ENCODE data around the gene RHEBL1.

RHEBL1 gene

DNA sequence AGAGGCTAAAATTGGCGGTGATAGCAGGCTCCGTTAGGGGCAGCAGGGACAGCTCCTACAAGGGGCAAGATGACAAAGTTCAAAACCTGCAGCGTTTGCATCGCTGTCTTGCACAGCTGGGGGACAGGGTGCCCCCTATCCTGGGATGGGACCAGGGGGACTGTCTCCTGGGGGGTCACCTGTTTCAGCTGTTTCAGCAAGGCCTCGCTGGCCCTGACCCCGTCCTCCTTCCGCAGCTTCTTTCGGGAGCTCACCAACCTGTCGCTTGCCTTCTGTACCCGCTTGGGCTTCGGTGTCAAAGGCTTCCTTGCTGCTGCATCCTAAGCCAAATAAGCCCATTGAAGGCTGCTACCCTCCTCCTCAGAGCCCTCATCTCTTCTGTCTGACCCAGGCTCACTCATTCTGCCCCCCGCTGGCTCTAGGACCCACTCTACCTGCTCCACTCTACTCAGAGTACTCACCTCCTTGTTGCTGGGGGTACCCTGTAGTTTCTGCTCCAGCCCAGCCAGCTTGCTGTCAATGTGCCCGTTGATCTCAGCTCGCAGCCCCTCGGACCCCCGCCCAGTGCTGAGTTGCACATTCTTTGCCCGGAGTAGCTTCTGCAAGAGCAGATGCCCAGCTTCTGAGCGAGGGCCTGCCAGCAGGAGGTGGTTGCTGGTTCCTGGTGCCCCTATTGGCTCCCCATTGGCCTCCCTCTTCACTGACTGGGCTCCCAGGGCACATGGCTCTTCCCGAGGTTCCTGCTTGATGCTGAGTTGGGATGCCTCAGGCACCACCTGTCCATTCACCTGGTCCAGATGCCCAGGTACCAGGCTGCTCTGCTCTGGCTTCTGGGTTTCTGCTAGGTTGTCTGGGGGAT, 38.8 kb downstream of the RHEBL1 start:
- TF ChIP-seq, protein P1, sequence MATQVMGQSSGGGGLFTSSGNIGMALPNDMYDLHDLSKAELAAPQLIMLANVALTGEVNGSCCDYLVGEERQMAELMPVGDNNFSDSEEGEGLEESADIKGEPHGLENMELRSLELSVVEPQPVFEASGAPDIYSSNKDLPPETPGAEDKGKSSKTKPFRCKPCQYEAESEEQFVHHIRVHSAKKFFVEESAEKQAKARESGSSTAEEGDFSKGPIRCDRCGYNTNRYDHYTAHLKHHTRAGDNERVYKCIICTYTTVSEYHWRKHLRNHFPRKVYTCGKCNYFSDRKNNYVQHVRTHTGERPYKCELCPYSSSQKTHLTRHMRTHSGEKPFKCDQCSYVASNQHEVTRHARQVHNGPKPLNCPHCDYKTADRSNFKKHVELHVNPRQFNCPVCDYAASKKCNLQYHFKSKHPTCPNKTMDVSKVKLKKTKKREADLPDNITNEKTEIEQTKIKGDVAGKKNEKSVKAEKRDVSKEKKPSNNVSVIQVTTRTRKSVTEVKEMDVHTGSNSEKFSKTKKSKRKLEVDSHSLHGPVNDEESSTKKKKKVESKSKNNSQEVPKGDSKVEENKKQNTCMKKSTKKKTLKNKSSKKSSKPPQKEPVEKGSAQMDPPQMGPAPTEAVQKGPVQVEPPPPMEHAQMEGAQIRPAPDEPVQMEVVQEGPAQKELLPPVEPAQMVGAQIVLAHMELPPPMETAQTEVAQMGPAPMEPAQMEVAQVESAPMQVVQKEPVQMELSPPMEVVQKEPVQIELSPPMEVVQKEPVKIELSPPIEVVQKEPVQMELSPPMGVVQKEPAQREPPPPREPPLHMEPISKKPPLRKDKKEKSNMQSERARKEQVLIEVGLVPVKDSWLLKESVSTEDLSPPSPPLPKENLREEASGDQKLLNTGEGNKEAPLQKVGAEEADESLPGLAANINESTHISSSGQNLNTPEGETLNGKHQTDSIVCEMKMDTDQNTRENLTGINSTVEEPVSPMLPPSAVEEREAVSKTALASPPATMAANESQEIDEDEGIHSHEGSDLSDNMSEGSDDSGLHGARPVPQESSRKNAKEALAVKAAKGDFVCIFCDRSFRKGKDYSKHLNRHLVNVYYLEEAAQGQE (IDR thresholded peaks at IDR 0.05; ENCODE audit: insufficient read depth in 1 of 2, low read depth in 2 of 2, low read length in 2 of 2): no peak
- peak; percentile 20; the same call in 1 of the 2 replicates for TF ChIP-seq POLR2AphosphoS5 (IDR thresholded peaks at IDR 0.05; ENCODE audit: low read depth, low read length)

DNA sequence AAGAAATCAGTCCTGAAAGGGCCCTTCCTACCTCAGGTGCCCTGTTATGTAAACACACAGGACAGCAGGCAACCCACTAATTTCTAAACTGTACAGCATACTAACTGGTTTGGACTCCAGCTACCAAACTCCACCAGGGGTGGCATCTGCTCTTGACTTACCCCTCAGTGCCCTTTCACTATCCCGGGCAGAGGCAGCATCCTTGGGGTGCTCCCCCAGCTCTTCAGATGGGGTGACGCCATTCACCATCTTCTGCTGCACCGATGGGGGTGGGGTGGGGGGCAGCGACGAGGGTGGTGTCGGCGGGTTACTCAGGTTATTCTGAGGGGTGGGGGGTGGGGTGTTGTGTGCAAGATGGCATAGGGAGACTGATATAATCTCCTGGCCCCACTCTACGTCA, 39.7 kb downstream of the RHEBL1 start:
- no peak for TF ChIP-seq POLR2AphosphoS5 (IDR thresholded peaks at IDR 0.05; ENCODE audit: low read depth, low read length)
- no peak for TF ChIP-seq FOXP2 (optimal IDR thresholded peaks at IDR 0.05; ENCODE audit: borderline replicate concordance, extremely low read depth, extremely low read length, insufficient read depth)
- no peak for TF ChIP-seq TAF1 (IDR thresholded peaks at IDR 0.05; ENCODE audit: borderline replicate concordance, insufficient read depth, low read length)
- TF ChIP-seq, protein P1 (IDR thresholded peaks at IDR 0.05; ENCODE audit: insufficient read depth in 1 of 2, low read depth in 2 of 2, low read length in 2 of 2): no peak
- TF ChIP-seq SIN3A (IDR thresholded peaks at IDR 0.05; ENCODE audit: borderline replicate concordance, insufficient read depth, low read length): no peak

DNA sequence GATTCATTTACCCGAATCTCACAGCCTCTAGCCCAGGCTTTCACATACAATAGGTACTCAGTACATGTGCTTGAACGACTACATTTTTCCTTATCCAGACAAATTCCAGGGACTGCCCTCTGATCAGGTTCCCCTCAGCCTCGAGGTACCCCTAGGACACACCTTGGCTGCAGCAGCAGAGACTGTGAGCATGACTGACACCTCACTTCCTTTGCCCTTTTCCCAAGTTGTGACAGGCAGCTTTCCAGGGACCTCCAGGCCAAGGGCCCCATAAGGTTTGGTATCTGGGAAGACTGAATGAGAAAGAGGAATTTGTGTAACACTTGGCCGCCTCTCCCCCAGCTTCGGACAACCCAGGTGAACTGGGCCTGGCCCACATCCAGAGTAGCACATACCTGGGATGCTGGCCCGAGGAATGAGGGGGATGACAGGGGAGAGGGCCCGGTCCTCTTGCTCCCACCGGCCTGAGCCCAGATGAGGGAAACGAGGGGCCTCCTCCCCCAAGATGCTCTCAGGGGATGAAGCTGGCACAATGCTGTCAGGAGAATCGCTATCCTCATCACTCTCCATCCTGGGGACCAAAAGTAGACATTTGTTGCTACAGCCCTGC, 41.0 kb downstream of the RHEBL1 start:
- TF ChIP-seq FOXP2 (optimal IDR thresholded peaks at IDR 0.05; ENCODE audit: borderline replicate concordance, extremely low read depth, extremely low read length, insufficient read depth) (no peak), POLR2AphosphoS5 (IDR thresholded peaks at IDR 0.05; ENCODE audit: low read depth, low read length) (no peak), SIN3A (IDR thresholded peaks at IDR 0.05; ENCODE audit: borderline replicate concordance, insufficient read depth, low read length) (no peak), TAF1 (IDR thresholded peaks at IDR 0.05; ENCODE audit: borderline replicate concordance, insufficient read depth, low read length) (no peak)
- TF ChIP-seq, protein P1 (IDR thresholded peaks at IDR 0.05; ENCODE audit: insufficient read depth in 1 of 2, low read depth in 2 of 2, low read length in 2 of 2): no peak

DNA sequence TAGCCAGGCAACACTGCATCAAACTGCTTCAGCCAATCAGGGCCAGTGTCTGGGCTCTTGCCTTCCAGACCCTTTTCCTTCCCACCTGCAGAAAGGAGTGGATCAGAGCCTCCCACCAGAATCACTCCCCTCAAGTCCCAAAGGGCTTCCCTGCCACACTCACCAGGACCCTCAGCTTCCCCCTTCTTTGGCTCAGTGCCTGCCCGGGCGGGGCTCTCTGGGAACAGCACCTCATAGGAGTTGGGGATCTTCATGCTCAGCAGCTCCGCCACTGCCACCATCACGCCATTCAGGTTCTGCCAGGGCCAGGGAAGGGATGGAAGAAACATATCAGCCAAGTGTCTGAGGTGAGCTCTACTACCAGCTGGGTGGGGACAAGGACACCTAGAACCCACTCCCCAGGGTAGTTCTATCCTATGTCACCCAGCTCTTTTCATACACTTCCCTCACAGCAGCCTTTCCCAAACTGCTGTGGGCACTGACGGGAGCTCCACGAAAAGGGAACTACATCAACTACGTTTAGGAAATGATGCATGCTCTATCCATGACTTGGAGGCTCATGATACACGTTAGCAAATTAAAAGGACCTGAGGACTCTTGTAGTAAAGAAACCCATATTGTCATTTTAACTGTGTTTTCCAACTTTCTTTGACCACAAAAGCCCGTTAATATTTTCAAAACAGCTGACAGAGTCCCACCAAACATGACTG, 41.8 kb downstream of the RHEBL1 start:
- TF ChIP-seq SIN3A (IDR thresholded peaks at IDR 0.05; ENCODE audit: borderline replicate concordance, insufficient read depth, low read length) (no peak), POLR2AphosphoS5 (IDR thresholded peaks at IDR 0.05; ENCODE audit: low read depth, low read length) (no peak), FOXP2 (optimal IDR thresholded peaks at IDR 0.05; ENCODE audit: borderline replicate concordance, extremely low read depth, extremely low read length, insufficient read depth) (no peak), TAF1 (IDR thresholded peaks at IDR 0.05; ENCODE audit: borderline replicate concordance, insufficient read depth, low read length) (no peak)
- TF ChIP-seq, protein P1 (IDR thresholded peaks at IDR 0.05; ENCODE audit: insufficient read depth in 1 of 2, low read depth in 2 of 2, low read length in 2 of 2): no peak

Data from PFSK-1 (cell line).